Fibroblast of pulmonary artery (primary cell): ENCODE measurements around the gene SORL1.
"Not testable (repeated sequence)": the region's sequence is repeated elsewhere in the genome, so short reads cannot be mapped to it uniquely, and the experiment has no call there.

Source experiments
- DNase-seq: peaks from one replicate; pipeline ENCODE4 v3.0.0-alpha.2; 2010; ENCODE audit warnings: low read depth
- H3K4me3 ChIP-seq: replicated peaks from 2 replicates; pipeline ENCODE4 v1.5.1; 2011; ENCODE audit warnings: low read depth, mild to moderate bottlenecking, control low read depth, low read length, moderate library complexity
- TF ChIP-seq, protein P1 (sequence below): IDR thresholded peaks from 2 replicates; pipeline ENCODE4 v1.5.1; 2011; ENCODE audit warnings: mild to moderate bottlenecking, control low read depth, low read length, inconsistent platforms; ENCODE audit errors: missing control alignments

SORL1 gene

DNA sequence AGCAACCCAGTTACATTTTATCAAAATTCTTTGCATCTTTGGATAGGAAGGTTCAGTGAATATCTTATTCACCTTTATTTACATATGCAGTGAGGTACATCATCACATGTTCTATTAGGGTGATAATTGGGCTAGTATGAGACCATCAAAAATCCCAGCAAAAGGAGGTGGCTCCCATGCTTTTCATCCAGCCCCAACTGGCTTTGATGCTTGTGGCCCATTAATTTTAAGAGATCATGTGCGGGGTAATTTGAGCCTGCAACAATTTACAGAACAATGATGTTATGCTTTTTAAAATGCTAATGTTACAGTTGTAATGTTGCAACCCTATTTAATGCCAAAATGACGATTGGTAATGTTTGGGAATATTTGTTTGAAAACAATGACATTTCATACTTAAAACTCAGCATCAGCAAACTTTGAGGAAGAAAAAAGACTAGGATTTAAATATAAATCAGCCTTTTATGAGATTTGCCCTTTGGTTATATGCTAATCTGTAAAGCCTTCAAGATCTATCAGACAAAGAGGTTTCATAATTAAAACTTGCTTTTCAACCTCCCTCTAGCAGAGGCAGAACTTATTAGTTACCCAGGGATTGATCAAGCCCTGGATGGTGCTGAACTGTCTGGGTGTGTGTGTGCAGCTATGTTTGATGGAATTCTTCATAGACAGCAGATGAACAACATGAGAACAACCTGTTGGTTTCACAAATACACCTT lies 184.1 kb downstream of the SORL1 start:
- TF ChIP-seq, protein P1, sequence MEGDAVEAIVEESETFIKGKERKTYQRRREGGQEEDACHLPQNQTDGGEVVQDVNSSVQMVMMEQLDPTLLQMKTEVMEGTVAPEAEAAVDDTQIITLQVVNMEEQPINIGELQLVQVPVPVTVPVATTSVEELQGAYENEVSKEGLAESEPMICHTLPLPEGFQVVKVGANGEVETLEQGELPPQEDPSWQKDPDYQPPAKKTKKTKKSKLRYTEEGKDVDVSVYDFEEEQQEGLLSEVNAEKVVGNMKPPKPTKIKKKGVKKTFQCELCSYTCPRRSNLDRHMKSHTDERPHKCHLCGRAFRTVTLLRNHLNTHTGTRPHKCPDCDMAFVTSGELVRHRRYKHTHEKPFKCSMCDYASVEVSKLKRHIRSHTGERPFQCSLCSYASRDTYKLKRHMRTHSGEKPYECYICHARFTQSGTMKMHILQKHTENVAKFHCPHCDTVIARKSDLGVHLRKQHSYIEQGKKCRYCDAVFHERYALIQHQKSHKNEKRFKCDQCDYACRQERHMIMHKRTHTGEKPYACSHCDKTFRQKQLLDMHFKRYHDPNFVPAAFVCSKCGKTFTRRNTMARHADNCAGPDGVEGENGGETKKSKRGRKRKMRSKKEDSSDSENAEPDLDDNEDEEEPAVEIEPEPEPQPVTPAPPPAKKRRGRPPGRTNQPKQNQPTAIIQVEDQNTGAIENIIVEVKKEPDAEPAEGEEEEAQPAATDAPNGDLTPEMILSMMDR: no peak
- no peak for DNase-seq
- H3K4me3 ChIP-seq: no peak overlapping the region

DNA sequence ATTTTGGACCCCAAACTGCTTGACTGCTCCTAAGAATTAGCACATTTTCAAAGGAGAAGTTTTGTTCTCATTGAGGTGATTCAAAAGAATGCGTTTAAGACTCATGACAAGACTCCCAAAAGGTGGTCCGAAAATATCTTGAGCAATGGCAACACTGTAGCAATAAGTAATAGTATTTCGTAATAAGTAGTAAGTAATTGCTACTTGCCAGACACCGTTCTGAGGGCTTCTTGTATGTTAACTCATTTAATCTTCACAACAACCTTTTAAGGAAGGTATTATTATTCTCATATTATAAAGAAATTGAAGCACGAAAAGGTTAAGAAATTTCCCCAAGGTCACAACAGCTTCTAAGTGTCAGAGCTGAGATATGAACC lies 184.7 kb downstream of the SORL1 start:
- H3K4me3 ChIP-seq: no peak overlapping the region
- TF ChIP-seq, protein P1: no peak
- DNase-seq: no peak

DNA sequence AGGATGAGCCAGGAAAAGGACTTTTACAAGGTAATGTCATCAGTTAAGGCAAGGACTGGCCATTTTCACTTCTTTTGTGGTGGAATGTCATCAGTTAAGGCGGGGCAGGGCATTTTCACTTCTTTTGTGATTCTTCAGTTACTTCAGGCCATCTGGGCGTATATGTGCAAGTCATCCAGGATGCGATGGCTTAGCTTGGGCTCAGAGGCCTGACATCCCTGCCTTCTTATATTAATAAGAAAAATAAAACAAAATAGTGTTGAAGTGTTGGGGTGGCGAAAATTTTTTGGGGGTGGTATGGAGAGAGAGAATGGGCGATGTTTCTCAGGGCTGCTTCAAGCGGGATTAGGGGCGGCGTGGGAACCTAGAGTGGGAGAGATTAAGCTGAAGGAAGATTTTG lies 185.5 kb downstream of the SORL1 start:
- not testable (repeated sequence) for DNase-seq, H3K4me3 ChIP-seq

DNA sequence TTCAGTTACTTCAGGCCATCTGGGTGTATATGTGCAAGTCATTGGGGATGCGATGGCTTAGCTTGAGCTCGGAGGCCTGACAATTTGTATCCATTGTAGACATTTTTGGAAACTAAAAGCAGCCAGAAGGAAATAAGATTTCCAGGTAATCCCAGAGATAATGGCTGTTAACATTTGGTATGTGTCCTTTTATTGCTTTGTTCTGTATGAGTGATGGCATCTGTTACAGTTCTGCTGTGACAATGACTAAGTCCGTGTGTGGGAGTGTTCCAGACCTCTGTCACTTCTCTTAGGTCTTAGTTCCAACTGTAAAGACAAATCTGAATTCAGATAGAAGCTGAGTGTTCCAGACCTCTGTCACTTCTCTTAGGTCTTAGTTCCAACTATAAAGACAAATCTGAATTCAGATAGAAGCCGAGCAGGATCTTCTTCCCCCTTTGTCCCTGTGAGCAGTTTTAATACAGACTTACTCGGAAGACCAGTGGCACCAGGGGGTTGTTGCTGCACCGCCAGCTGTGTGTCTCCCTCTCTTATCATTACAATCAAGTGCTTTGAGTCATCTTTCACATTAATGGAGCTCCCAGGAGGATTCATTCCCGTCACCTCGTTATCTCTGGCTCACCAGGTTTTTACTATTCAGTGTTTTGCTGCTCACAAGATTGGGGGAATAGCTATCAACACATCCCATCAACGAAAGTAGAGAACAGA lies 191.5 kb downstream of the SORL1 start:
- no peak for DNase-seq

DNA sequence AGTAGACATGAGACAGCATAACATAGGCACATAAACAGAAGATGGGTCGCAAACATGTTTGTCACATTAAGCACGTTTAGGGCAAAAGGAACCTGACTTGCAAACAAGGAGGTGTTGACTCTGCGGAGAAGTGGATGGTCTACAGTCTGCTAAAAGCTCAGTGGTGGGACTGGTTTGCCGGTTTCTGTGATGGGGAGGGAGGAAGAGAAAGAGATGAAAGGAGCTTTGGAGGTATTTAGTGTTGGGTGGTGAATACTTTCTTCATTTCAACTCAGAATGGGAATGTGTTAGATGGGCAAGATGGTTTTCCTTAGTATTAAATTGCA lies 192.0 kb downstream of the SORL1 start:
- no peak for DNase-seq
- H3K4me3 ChIP-seq: no peak overlapping the region
- TF ChIP-seq, protein P1: no peak

More for the DNA sequence above, 191.5 kb downstream of the SORL1 start:
- TF ChIP-seq, protein P1: no peak
- H3K4me3 ChIP-seq: no peak overlapping the region

DNA sequence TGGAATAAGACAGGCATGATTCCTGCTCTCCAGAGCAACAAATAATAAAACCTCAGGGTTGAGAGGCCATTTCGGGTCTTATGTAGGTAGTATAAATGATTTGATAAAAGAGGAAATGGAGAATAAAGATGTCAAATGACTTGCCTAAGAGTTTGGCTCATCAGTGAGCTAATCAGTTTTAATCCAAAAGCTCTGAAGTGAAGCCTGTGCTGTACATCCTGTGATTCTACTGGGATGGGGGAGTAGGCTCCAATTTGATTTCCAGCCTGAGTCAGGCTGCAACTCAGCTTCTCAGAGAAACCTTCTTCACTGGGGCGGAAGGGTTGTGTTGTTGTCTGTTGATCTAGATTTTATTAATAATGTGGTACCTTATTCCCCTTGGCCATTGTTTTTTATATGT lies 192.9 kb downstream of the SORL1 start:
- no peak overlapping the region for H3K4me3 ChIP-seq
- TF ChIP-seq, protein P1: no peak
- DNase-seq: no peak

DNA sequence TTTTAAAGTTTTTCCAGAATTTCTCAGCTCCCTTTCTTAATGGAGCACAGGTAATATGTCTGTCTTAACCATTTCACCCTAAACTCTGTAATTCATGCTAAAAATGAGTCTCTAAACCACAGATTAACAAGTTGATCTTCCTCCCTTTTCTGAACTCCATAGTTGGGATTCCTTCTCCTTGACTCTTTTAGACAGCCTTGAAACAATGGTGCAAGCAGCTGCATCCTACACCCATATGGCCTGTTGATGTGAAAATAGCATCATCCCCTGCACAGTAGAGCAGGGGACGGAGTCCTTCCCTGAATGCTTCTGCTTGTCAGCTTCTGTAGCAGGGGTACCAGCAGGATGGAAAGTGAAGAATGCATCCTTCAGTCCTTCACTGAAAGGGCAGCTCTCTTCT lies 193.5 kb downstream of the SORL1 start:
- DNase-seq: peak; percentile 16
- TF ChIP-seq, protein P1: no peak
- no peak overlapping the region for H3K4me3 ChIP-seq
